NCI-H446 treated with DMSO at 0.1 percent for 48 hours (cell line): ENCODE measurements around the gene EDC4.

Experiments
- DNase-seq: peaks from one replicate; lab custom pipeline; 2025; lab: John Stamatoyannopoulos, UW

The EDC4 gene

GRCh38 chr16:67879936-67880335 lies 7.1 kb downstream of the EDC4 start:
- DNase-seq, result no peak

- no peak for DNase-seq
Measured at GRCh38 chr16:67880584-67880983, 7.7 kb downstream of the EDC4 start.

- no peak for DNase-seq
Measured at GRCh38 chr16:67881621-67882161, 8.8 kb downstream of the EDC4 start.

GRCh38 chr16:67882374-67883145 lies 9.7 kb downstream of the EDC4 start:
- no peak for DNase-seq

GRCh38 chr16:67883146-67883871 lies 10.5 kb downstream of the EDC4 start:
- no peak for DNase-seq

- no peak for DNase-seq
Measured at GRCh38 chr16:67883872-67884261, 11.0 kb downstream of the EDC4 start.

GRCh38 chr16:67884684-67885083 lies 11.8 kb downstream of the EDC4 start, which contains the start of gene NRN1L:
TSS of gene NRN1L (plus strand) at chr16:67884885. CDS start at chr16:67884904, 19 bp downstream.
- peak; percentile 59 for DNase-seq

GRCh38 chr16:67885545-67885944 lies 12.7 kb downstream of the EDC4 start:
- no peak for DNase-seq

- no peak for DNase-seq
Measured at GRCh38 chr16:67885976-67886375, 13.1 kb downstream of the EDC4 start.

- no peak for DNase-seq
Measured at GRCh38 chr16:67886387-67886786, 13.5 kb downstream of the EDC4 start.

- DNase-seq, result no peak
Measured at GRCh38 chr16:67888331-67888730, 15.5 kb downstream of the EDC4 start.

GRCh38 chr16:67892375-67892774 lies 19.5 kb downstream of the EDC4 start:
- no peak for DNase-seq

- DNase-seq, result peak; percentile 87
Measured at GRCh38 chr16:67892899-67893742, 20.3 kb downstream of the EDC4 start, which contains the start of gene PSKH1. TSS of gene PSKH1 (plus strand) at chr16:67893254. CDS start at chr16:67908750, 15,496 bp downstream.

- no peak for DNase-seq
Measured at GRCh38 chr16:67893743-67894399, 21.0 kb downstream of the EDC4 start.

GRCh38 chr16:67897231-67897630 lies 24.4 kb downstream of the EDC4 start:
- DNase-seq, result no peak

- DNase-seq, result no peak
Measured at GRCh38 chr16:67901734-67902133, 28.9 kb downstream of the EDC4 start.

- no peak for DNase-seq
Measured at GRCh38 chr16:67902831-67903230, 30.0 kb downstream of the EDC4 start.

- no peak for DNase-seq
Measured at GRCh38 chr16:67907397-67908180, 34.7 kb downstream of the EDC4 start.

GRCh38 chr16:67909056-67909742 lies 36.3 kb downstream of the EDC4 start:
- DNase-seq, result no peak

GRCh38 chr16:67910158-67910557 lies 37.3 kb downstream of the EDC4 start:
- DNase-seq, result no peak
